HG03159 (cell line): ENCODE results near the gene WIPF2.

Experiments used
- ATAC-seq: cut with Tn5 transposase; IDR thresholded peaks from one replicate; pipeline ENCODE4 v1.9.1; 2021; ENCODE audit warnings: mild to moderate bottlenecking, moderate library complexity; ENCODE audit not compliant: unreplicated experiment

The WIPF2 gene

DNA sequence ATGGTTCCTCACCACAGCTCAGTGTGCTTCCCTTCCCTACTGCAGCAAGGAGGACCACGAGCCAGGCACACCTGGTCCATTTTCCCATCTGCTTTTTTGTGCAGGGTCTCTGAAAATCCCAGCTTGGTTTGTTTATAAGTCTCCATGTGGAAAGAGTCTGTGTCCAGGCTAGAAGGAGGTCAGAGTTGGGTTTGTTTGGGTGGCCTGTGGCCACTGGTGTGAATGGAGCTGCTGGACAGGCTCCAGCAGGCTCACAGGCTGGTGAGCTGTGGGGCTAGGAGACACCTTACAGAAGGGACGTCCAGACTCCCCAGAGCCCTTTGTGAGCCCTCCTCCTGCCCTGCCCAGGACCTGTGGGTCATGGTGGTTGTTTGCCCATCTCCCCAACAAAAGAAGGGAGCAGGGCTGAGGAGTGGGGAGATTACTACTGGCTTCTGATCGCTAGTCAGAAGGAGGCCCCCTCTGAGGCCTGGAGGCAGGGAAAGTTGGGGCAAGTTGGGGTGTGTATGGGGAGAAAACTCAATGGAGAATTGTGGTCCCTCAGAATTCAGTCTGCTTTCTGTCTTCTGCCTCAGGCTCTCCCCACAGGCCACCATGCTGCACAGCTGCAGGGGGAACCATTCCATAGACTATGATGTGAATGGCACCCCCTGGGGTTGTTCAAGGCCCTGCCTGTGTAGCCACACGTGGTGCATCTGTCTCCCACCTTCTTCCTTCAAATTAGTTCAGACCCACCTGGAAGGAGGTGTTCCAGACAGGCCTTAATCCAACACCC is 94.0 kb downstream of the WIPF2 start:
- no peak for ATAC-seq

DNA sequence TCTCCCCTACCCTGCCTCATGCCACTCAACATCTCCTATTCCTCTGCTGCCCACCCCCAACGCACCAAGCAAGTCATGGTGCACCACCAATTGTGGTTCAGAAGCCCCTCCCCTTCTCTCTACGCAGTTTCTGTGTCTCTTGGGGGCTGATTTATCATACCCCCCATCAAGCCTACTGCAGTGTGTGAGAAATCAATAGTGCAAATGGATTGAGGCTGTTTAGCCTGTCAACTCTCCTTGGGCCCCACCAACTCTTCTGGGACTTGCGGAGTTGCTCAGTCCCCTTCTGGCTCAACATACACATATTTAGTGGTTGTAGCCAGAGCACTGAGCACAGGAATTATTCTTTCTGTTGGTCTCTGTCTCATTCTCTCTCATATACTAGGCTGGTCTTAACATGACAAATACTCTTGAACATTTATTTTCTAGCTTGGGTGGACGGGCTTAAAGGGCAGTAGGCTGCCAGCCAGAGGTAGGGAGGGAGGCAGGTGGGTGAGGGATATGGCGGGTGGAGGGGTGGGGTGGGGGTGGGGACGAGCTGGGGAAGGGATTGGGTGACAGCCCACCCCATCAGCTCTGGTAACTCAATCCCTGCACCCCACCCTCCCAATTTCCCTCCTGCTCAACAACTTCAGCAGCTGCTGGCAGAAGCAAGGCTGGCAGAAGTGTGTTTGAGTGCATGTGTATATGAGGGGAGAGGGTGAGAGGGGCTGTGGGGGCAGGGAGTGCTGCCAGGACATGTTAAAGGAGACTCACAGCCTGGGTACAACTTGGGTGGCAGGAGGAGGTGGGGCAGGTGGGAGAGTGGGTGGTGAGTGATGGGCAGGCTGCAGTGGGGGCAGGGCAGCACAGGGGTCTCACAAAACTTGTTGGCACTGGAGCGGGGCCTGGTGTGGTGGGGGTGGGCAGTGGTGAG is 94.8 kb downstream of the WIPF2 start:
- no peak for ATAC-seq

DNA sequence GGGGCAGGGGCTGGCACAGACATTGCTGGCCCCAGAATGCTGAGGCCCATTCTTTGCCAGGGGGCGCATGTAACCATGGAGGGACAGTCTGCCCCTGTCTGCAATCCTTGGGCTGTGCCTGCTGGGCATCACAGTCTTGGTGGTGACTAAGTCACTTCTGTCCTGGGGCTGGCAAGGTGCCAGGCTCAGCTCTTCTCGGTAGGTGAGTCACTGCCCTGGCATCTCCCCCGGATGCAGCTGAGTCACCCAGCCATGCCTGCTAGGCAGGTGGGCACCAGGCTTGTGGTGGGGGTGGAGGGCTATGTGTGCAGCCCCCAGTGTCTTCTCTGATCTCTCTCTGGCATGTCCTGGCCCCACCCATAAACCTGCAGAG is 95.5 kb downstream of the WIPF2 start:
- ATAC-seq, result no peak

DNA sequence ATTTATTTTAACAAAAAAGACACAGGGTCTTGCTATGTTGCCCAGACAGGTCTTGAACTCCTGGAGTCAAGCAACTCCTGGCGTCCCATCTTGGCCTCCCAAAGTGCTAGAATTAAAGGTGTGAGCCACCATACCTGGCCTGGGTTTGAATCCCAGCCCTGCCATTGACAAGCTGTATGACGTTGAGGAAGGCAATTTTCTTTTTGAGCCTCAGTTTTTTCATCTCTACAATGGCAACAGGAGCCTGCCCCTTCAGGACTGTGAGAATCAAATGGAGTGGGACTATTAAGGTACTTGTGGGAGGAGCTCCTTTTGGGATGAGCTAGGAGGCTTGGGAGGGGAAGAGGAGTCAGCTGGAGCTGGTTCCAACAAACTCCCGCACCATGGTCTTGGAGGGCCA is 96.1 kb downstream of the WIPF2 start:
- ATAC-seq, result no peak

DNA sequence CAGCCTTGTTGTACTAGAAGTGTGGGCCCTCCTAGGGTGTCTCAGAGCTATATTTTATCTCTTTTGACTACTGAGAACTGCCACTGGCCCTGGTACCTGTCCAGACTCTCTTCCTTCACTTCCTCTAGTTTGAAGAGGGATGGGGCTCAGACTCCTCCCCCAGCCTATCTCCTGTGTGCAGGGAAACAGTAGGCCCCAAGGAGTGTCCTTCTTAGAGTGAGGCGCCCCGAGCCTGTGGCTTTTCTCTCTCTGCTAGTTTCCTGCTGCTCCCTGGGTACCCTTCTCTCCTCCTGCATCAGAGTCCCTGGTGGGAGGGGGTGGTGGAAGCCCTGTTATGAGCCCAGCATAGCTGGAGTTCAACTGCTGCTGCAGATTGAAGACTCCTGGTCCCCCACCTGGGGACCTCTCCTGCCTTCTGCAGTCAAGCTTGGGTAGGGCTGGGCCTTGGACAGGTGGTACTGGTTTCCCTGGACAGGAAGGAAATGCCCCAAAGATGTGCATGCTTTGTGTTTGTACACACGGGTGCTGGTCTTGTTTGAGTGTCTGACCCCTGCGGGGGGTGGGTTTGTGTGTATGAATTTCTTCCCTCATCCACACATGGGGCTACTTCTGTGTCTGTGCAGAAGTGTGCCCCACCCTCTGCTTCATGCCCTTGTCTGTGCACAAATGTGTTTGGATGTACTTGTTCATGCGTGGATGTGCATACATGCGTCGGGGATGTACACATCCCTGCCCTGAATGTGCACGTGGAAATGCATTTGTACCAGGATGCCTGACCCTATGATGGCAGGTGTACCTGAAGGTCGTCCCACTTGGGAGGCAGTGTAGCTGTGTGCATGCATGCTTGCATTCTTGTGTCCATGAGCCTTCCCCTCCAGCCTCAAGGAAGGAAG is 96.8 kb downstream of the WIPF2 start:
- no peak for ATAC-seq

DNA sequence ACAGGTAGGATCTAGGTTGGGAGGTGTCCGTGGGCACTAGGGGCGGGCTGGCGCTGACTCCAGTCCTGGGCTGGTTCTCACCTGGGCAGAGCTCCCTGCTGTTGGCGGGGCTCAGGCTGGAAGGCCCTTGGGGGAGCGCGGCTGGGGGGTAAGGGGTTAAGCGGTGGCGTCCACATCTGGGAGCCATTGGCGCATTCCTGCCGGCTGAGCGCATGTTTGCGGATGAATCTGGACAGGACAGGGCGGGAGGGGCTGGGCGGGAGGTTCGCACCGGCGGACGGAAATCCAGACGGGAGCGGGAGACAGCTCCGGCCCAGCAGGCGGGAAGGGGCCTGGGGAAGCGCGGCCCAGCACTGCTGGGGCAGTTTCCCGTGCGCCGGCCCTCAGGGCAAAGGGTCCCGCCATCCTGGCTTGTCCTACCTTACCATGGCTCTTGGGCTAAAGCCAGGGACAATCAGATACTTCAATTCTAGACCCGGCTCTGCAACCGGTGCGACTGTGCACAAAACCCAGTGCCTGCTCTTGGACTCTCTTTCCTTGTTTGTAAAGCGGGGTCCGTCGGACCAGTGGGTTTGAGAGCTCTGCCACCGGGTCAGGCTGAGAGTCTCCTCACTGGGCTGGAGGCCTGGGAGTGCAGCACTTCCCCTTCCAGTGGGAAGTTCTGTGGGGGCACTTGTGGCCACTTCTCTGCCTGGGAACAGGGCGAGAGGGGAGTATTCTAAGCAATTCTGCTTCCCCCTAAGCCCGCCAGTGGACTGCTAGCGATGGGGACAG is 97.7 kb downstream of the WIPF2 start:
- no peak for ATAC-seq

DNA sequence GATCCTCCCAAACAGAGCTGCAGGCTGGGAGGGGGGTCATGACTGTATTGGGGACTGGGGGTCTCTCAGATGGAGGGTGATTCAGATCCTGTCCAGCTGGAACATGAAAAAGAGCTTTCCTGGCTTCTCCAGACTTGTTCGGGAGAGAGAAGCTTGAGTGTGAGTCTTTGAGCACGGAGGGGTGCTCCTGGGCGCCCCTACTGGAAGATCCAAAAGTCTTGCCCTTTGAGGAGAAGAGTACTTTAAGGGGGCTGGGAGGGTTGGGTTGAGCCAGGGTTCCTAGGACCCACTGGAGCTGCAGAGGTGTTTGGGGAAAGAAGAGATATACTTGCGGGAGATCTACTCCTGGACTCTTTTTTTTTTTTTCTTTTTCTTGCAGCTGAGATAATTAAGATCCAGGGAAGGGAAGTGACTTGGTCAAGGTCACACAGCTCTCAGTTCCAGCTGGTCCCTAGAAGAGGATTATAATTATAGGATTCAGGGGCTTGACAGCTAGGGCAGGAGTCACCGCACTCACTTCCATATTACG is 98.3 kb downstream of the WIPF2 start:
- ATAC-seq, result no peak

DNA sequence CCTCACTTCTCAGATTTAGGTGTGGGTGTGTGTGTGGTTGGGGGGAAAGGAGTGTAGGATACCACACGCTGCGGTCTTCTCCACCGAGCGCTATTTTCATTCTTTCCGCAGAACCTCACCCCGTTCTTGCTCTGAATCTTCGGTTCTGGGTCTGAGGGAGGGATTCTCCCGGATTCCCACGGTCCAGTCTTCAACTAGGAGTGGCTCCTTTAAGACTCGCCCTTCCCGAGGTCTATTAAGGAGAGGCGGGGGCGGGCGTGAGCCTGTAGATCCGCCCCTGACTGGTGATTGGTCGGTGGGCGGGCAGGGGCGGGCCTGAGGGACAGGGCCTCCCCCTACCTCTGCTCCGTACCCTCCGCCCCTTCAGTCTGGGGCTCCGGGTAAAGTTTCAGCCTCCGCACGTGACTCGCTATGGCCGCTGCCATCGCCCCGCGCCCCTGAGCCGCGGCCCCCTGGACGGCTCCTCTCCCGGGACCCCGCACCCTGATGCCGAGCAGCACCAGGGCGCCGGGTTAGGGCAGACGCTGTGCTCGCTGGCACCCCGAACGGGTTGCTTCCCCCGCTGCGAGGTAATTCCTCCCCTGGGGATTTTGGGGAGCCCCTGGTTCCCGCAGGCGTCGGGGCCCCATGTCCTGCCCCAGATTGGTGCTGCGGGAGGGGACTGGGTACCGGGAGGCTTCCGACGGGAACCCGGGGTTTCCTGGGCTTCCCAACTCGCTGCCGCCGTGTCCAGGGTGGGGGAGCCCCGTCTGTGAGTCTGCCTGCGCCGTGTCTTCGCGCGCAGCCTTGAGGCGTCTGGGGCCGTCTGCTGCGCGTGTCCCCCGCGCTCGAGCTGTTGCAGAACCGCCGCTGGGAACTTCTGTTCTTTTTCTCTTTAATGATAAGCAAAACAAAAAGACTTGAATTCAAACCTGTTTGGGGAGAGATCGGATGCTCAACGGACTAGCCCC is 99.1 kb downstream of the WIPF2 start:
- peak; percentile 51 for ATAC-seq

DNA sequence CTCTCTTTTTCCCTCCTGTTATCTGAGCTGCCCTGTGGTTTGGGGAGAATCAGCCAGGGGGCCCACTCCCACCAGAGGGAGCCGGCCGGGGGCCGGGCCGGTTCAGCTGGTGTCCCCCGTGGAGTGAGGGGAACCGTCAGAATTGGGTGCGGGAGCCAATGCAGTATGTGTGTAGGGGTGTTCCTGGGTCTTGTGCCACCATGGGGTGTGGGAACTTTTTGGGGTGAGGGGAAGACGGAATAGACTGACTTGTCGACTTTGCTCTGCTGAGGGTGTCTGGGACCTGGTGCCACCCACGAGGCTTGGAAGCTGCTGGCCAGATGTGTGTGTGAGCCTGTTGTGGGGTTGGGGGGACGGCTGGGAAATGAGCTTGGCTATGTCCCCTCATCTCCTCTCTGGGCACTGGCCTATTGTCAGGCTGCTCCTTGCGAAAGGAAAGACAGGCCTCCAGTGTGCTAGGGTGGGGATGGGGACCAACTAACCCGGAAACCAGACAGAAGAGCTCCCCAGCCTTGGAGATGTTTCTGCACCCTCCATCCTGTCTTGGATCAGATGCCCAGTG is 99.8 kb downstream of the WIPF2 start:
- ATAC-seq, result no peak

DNA sequence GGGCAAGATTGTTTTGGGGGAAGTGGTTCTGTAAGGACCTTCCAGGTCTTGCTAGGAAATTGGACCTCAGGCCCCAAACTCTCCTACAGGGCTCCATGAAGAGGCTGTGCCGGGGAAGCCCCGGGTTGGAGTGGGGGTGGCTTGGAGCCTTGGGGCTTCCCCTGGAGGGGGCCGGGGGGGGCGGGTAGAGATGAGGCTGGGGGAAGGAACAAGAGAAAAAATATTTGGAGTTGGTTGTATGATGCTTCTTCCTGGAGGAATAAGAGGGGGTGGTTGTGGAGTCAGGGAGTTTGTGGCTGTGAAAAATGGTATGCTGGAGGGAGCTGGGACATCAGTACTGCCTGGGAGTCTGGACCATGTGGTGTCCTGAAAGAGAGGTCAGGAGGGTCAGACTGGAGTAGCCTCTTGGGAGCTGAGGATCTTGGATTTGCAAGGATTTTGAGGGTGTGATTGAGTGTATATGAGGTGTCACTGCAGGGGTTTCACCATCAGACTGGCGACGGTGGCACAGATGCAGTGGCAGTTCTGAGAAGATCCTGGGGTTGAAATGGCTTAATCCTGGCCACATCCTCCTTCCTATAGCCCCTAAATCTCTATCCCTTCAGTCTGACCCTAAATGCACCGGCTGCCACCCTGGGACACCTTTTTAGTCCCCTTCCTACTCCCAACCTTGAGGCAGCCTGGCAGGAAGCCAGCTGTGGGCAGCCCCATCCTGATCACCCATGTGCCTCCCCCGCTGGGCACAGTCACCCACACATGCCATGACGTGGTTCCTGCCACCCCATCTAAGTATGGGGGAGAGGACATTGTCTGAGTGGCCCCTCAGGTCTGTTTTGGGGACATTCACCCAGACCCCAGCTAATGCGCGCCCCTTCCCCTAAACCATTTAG is 100.8 kb downstream of the WIPF2 start:
- ATAC-seq, result no peak

DNA sequence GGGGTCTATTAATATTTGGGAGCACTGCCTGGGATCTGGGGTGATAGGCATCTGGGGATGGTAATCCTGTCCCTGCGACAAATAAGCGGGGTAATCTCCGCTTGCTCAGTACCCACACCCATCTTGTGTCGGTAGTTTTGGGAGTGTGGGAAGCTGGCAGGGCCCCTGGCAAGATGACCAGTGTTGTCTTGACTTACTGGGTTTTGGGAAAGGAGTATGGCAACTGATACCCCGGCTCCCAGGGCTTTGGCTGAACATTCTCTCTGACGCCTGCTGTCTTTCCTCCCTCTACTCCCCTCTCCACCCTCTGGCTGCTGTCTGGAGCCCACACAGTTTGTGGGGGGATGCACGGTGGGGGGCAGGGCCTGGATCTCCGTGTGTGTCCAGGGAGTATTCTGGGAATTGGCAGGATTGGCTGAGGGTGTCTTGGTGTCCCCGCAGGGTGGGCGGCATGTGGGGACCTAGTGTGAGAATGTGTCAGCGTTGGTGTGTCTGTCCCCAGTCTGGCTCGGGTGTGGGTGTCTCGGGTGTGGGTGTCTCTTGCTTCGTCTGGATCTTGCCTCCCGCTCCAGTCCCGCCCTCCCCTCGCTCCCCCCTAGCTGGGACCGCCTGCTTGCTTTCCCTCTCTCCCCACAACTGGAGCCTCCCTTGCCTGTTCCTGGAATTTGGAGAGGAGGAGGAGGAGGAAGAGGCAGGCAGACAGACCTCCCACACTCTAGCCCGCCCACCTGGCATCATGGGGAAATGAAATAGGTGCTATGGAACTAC is 101.8 kb downstream of the WIPF2 start:
- no peak for ATAC-seq

DNA sequence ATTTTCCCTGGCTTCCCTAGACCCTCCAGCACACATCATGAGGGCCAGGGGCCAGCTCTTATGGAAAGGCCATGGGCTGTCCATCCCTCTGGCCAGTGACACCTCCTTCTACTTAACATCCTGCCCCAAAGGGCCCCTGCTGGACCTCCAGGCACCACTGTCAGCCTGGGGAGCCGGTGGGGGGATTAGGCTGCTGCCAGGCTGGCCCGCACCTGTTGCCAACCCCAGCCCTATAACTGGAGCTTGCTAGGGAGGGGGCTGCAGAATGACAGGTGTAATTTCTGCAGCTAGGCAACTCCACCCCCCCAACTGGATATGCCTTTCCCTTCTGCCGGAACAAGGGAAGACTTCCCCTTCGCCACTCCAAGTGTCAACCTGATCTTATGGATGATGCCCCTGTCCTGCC is 102.4 kb downstream of the WIPF2 start:
- ATAC-seq, result no peak

DNA sequence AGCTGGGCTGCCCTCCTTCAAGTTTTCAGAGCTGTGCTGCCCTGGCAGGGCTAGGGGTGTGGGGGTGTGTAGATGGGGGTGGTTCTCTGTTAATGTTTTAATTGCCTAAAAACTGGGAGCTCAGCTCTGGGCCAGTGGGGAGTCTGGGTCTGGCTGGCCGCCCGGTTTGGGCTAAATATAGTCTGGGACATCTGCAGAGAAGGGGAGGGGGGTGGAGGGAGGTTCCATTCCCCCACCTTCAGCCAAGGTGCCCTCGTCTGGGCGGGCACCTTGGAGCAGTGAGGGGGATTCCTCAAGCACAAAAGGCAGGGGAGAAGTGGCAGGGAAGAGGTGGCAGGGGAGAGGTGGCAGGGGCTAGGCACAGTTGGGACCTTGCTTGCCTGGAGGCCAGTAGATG is 102.9 kb downstream of the WIPF2 start:
- no peak for ATAC-seq

DNA sequence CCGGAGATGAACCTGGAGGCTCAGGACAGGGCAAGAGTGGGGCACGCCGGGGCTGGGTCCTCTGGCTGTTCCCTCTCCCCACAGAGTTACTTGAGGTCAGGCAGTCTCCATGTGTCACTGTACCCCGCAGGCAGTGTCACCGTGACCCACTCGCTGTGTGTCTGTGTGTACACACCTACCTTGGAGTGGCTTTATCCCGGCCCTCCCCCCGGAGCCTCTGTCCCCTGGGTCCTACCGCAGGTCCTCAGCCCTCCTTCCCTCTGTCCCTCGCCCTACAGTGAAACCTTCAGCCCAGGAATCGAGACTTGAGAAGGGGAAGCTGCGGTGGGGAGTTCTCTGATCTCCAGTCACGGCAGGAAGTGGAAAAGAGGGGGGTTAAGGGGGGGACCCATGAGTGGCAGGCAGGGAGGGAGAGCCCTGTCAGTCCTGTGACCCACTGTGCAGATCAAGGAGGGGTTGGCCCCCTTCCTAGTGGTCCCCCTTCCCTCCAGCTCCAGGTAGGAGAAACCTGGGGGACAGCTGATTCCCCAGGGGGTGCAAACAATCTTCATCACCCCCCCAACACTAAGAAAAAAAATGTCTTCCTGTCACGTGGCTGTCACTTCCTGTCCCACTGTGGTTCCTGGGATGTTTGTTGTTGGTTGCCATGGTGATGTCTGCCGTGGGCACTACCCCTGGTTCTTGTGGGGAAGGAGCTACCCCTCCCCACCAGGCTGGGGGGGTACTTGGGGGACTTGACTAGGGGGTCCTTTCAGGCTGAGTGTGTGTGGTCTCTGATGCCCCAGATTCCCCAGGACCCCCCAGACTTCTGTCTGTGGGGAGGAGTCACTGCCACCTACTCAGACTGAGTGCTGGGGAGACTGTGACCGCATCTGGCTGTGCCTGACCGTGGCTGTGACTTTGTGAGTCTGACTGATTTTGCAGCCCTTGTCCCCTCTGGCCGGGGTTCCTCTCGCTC is 103.5 kb downstream of the WIPF2 start:
- ATAC-seq, result peak; percentile 34

DNA sequence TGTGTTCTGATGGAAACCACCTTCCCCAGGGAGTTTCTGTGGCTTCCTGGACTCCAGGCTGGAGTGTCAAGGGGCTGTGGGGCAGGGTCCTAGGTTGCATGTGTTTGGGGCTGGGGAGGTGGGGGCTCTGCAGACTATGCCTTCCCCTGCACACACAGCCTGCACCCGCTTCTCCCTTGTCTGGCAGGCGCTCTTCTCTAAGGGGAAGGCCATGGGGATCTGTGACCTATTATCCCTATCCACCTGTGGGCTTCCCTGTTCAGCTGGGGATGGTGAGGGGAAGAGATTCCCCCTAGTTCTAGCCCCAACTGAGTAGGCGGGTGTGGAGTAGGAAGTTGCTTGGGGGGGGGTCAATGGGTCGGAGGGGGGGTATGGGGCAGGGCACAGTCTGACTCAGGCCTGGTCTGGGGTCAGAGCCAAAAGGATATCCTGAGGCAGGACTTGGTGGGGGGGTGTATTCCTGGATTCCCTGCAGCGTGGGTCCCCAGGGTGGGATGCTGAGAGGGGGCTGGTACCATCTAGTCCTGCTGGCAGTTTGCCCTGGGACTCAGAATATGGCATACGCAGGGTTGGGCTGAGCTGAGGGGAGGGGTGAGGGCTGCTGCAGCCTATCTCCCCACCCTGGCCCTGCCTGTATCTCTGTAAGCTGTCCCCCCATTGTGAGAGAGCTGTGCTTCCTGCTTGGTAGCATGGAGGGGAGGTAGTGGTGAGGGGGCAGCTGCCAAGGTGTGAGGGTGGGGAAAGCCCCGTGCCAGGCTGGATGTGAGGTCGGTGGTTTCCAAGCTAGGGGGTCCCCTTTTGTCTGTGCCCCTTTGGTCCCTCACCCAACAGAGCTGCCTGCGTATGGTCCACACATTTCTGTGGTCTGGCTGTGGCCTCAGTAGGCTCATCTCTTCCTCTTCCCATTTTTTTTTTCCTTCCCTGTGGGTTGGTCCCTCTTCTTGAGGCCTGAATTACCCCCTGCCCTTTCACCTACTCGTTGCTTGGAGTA is 104.6 kb downstream of the WIPF2 start:
- no peak for ATAC-seq
